SKM-1 treated with dmso at 0.1 percent for 144 hours (cell line): Measurements from ENCODE around the gene RASSF4.

Experiments
- DNase-seq: peaks from one replicate; lab custom pipeline; 2025; ENCODE audit not compliant: unreplicated experiment; lab: John Stamatoyannopoulos, UW

The RASSF4 gene

DNA sequence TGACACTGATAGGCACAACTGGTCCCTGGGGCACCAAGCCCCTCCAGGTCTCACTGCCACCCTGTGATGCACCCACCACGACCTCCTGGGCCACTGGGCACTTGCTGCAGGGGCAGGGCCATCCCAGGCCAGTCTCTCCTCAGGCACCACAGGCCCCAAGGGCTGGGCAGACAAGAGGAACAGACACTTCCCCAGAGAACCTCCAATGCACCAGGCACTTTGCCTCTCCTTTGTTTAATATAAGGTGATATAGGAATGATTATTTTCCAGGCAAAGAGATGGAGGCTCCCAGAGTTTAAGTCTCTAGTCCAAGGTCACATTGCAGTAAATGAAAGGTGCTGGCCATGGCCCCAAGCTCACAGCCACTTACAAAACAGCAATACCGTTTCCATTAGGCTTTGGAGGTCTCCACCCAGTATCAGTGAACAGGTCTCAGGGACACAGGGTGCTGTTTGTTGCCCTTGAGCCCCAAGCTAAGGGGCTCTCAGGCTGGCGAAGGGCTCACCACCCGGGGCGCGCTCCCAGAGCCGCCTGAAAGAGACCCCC lies 14.6 kb downstream of the RASSF4 start:
- DNase-seq: no peak

DNA sequence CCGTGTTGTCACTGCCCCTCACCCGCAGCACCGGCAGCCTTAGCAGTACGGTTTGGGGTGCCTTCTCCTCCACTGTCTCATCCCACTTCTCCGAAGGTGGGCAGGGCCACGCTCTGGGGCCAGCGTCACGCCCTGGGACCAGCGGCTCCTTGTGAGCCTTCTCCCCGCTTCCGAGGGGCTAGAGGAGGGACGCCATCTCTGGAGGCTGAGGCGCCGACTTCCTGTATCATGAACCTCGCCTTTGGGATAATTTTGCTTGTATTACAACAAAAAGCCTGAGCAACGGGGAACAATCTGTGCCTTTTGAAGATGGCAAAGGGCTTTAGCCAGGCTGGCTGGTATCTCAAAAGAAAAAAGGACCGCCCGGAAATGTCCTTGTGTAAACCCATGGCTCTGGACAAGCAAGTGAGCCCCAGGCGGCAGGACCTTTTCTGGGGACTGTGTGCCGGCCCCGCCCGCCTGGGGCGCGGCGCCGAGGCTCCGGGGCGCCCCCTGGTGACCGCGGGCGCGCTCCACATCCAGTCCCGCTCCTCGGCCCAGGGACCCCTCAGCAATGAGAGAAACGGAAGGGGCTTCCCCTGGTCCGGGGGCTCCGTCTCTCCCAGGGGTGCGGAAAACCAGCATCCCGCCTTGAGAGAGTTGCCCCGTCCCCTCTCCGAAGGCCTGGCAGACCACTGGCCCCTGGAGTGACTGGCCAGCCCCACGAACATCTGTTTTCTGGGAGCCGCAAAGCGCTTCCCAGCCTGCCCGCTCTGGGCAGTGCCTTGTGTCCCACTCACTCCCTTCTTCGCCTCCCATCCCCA lies 15.2 kb downstream of the RASSF4 start:
- peak; percentile 25 for DNase-seq

DNA sequence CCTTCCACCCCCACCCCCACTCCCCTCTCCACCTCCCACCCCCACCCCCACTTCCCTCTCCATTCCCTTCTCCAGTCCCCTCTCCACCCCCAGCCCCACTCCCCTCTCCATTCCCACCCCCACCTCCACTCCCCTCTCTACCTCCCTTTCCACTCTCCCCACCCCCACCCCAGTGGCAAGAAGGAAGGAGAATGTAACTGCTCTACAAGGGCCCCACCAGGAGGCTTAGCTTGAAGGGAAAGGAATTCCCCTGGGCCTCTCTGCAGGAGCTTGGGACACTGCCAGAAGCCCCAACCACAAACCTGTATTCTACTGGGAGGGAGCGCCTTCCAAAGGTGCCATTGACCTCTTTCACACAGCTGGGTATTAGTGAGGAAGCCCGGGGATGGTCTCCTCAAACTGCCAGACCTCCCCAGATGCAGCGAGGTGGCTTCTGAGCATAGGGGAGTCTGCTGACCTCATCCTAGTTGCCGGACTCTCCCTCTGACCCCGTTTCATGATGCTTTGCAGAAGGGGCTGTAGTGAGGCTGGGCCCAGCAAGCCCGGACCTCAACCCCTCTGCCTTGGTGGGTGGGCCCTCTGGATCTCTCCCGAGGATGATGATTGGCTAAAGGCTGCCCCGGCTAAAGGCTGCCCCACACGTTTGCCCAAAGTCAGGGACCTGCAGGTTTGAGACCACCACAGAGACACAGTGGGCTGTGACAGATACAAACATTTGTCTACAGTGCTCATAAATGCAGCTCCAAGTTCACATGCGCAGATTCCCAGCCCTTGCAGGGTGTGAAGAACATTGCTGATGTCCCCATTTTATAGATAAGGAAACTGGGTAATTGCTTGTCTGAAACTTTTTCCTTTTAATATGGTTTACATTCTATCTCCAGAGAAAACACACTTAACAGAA lies 16.1 kb downstream of the RASSF4 start:
- DNase-seq: no peak

DNA sequence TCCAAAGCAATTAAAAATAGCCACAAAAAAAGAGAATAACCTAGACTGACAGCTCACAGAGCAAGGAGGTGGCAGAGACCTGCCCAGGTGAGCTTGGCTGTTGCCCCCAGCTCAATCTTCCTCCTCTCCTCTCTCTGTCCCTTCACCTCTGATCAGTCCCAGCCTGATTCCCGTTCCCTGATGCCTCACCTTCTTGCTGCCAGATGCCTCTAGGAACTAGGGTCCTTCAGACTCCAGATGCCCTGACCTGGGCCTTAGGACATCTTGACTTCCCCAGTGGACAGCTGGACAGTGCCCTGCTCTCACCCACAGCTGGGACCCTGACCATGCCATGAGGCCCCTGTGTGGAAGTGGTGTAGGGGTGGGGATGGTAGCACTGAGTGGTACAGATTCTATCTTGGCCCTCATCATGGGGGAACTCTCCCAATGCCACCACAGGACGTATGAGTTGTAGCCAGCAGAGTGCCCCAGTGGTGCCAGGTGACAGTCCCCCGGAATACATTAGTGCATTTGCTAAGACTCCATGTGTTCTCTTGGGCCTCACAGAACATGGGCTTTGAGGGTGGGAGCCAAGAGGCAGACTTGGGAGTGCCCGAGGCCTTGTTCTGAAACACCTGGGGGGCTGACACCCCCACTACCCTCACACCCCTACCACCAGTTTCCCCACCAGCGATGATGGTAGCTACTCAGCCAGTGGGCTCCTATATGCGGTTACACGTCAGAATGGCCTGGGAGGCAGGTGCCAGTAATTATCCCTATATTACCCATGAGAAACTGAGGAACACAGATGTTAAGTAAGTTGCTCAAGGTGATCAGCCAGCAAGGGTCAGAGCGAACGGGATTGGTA lies 17.0 kb downstream of the RASSF4 start:
- no peak for DNase-seq

DNA sequence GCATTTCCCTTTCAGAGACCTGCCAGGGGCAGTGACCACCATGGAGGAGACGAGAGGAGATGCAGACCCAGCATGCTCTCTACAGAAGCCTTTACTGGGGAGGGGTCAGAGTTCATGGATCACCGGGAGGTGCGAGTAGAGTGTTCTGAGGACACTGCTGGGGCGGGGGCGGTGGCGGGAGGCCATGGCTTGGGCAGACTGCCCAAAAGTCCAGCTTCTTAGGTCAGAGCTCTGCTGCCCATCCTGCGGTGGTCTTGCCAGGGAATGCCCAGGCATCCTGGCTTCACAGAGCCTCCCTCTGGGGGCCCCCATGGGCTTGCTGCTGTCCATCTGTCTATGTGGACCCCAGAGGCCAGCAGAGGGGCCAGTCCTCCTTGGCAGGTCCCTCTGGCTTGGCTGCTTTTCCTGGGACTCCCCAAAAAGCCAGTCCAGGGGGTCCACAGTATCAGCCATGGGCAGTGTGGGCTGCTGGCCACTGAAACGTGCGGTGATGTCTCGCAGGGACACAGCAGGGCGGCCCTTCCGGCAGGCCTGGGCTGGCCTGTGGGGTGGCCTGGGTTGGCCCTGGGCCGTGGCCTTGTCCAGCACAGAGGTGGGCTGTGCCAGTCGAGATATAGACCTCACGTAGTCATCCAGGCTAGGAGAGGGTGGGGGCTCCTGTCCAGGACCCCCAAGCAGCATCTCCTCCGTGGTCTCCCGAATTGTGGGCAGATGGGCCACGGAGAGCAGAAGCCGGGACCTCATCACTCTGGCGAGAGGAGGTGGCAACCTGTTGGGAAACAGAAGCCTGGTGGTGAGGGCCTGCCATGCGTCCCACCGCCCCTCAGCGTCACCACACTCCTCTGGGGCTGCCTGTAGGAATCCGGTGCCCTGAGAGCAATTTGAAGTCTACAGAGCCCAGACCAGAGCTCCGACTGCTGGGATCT lies 17.9 kb downstream of the RASSF4 start:
- DNase-seq: no peak

DNA sequence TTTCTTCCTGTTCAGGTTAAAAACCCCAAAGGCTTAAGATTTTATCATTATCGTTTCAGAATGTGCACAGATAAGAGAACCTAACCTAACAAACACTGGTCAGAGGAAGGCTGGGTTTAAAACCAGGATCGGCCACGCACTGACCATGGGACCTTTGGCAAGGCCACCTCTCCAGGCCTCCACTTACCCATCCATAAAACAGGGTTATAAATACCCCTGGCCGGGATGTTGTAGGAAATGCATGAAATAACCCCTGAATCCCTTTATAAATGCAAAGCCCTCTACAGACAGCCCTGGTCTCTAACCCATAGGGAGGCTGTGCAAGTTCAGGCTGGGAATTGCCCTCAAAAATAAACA lies 18.6 kb downstream of the RASSF4 start:
- no peak for DNase-seq

DNA sequence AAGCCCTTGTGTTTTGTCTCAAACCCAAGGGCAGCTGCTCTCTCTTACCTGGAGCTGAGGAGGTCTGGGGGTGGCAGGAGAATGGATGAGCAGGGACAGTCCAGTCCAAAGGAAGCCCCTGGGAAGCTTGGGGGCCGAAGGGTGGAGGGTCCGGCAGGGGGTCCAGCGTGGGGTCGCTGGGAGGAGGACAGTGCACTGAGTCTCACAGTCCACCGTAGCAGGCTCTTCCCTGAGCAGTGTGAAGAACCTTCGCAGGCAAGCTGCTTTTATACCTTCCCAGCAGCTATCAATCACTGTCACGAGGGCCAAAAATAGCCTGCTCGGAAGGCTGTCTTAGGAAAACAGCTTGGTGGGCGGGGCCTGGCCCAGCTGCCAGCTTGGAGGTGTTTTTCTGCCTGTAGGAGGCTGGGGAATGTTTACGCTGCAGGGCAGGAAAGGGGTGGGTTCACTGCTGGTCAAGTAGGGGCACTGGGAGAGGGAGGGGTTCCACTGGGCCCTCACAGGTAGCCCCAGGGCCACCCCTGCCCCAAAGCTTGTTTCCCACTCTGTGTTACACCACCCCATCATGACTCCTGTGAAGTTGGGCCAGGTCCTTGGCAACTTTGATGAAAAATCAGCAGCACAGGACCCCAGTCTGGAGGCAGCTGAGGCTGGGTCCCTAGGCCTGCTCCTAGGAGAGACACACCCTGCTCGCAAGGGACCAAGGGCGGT lies 19.1 kb downstream of the RASSF4 start, which contains the start of gene DEPP1:
DEPP1 (minus strand) TSS at position 240 of the 711 bp plus-strand sequence. CDS start 779 bp downstream, outside the sequence.
- DNase-seq: no peak

DNA sequence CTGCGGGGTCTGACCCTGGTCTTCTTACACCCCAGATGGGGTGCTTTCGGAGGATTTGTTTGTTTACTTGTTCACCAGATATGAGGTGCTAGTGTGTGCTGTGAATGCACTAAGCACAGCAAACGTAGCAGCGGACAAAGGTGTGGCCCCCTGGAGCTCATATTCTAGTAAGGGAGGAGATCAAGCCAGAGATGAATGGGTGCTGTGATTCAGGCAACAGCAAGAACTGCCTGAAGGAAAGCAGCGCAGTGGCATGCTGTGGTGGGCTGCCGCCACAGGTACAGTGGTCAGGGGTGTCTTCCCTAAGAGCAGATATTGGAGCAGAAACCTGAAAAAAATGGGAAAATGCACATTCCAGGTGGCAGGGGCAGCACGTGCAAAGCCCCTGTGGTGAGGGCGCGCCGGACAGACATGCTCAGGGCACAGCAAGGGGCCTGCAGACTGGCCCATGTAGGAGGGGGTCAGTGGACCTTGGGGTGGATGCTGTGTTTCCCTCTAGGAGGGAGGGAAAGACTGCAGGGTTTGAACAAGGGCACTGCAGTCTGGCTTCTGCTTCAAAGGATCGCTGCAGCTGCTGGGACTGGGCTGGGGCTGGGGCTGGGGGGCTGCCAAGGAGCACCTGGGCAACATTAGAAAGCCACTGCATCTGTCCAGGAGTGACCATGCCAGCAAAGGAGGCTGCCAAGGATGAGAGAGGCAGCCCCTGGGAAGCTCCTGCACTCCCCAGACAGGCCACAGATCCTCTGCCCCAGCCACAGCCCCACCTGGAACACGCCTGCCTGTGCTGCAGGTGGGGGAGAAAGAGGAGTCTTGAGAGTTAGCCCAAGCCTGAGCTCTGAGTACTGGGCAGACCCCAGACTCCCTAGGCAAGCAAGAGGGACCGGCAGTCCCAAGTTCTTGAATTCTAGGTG lies 19.9 kb downstream of the RASSF4 start:
- no peak for DNase-seq

DNA sequence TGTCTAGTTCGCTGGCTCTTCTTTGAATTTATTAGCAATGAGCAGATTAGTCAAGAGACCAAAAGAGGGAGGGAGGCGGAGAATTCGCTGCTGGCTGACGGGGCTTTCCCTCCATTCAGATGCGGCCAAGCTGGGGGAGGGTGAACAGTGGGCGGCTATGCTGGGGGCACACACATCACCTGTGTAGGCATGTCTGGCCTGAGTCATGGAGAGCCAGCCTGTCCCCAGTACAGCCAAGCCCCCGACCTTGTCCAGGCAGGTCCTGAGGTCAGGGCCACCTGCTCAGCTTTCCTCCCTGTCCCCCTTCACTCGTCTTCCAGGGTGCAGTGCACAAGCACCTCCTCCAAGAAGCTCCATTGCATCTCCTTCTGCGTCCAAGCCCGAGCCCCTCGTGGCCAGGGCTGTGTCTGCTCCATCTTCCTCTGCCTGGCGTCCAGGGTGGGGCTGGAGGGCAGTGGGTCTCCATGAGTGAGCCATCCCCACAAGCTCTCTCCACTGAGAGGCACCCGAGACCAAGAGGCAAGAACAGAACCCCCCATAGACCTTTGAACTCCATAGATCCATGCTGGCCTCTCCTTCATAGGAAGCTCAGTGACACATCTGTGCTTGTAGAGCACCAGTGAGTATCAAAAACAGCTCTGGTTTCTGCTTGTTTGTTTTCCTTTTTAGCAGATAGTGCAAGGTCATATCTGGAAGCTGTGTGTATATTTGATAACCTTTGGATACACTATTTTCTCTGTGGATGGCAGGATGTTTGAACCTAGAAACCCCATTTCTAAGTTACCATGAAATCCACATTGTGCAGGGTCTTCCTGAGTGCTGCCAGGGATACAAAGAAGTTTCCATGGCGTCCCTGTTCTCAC lies 20.9 kb downstream of the RASSF4 start:
- no peak for DNase-seq

DNA sequence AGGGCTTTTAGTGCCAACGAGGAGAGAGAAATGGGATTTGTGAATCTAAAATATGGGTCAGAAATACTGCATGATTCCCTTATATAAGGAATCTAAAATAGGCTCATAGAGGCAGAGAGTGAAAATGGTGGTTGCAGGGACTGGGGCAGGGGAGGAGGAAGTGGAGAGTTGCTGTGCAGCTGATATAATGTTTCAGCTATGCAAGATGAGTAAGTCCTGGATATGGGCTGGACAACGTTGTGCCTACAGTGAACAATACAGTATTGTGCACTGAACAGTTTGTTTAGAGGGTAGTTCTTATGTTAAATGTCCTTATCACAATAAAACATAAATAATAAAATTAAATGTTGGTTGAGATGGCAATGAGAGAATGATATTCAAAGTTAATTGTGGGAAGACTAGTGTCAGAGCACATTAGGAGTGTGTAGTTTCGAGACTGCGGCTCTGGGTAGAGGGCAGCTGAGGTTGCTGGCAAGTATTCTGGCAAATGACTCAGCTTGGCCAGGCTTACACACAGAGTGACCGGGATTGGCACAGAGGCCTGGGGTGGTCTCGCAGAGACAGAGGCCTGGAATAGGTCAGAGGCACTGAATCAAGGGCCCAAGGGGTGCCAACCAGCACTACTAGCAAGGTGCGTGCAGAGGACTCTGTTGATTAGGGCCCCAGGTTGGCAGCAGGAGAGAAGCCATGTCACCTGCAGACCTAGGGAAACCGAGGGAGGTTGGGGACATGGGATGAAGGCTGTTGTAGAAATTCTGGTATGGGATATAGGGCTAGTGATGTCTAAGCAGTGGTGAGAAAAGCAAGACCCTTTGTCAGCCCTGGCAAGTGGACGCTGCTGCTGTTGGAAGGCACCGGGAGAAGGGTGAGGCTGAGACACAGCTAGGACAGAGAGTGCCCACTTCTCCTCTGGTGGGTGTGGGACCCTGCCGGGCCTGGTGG lies 21.8 kb downstream of the RASSF4 start:
- DNase-seq: no peak

DNA sequence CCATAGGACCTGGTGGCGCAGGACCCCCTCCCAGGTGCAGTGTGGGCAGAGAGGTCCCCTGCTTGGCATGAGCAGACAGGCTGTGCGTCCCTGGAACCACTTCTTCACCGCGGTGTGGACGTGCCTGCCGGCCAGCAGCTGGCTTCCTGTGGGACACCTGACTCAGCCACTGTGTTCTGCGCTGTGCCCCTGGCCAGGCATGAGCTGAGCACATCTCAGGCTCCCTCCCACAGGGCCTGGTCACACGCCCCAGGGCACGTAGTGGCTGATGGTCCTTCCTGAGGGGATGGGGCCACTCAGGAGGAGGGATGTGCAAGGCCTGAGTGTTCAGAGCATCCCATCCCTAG lies 22.5 kb downstream of the RASSF4 start:
- no peak for DNase-seq

DNA sequence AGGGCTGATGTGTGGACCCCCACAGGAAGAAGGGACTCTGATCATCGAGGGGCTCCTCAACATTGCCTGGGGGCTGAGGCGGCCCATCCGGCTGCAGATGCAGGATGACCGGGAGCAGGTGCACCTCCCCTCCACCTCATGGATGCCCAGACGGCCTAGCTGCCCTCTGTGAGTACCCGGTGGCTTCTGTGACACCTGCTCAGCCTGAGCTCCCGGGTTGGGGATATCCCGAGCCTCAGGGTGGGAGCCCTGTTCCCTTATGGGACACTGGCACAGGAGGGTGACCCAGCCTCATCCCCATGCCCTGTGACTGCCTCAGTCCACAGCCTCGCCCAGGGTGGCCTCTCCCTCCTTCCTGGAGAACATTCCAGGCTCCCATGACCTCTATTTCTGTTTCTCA lies 22.9 kb downstream of the RASSF4 start:
- no peak for DNase-seq

DNA sequence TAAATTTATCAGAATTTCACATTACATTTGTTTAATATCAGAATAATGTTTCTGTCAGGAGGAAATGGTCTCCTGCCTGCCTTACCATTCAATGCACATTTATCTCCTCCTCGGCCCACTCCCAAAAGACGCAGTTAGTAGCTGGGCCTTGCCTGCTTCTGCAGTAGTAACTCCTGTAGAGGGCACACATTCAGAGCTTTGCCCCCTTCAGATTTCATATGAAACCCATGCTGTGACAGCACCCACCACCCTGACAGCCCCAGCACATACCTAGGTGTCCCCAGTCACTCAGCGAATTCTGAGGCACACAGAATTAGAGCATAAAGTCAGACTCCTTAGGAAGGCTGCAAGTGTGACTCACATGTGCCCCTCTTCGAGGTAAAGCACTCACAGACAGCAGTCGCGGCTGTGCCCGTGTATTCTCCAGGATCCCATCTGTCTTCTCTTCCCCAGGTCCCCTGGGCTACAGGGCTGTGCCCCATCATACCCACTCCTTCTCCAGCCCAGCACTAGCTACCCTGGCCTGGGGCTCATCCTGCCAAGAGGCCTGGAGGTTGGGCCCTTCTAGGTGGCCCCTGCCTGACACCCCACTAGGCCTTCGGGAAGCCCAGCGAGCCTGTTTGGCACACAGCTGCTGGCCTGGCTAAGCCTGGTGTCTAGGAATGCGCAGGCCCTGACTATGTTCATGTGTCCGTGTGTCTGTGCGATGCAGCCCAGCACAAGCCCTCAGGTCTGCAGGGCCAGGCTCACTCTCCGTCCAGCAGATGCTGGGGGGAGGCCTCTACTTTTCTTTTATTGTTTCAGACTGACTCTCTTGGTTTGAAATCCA lies 23.7 kb downstream of the RASSF4 start:
- DNase-seq: no peak

DNA sequence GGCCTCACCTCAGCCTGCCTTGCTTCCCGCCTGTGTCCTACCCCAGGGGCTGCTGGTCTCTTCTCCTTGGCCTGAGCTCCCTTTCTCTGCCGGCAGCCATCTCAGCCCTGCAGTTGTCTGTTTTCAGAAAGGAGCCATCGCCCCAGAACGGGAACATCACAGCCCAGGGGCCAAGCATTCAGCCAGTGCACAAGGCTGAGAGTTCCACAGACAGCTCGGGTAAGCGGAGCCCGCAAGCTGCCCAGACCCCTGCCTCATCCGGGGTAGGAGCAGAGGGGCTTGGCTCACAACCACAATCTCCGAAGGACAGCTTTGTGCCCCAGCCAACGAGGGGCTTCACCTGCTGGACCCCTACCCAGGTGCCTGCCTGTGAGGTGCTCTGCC lies 24.3 kb downstream of the RASSF4 start:
- DNase-seq: no peak

DNA sequence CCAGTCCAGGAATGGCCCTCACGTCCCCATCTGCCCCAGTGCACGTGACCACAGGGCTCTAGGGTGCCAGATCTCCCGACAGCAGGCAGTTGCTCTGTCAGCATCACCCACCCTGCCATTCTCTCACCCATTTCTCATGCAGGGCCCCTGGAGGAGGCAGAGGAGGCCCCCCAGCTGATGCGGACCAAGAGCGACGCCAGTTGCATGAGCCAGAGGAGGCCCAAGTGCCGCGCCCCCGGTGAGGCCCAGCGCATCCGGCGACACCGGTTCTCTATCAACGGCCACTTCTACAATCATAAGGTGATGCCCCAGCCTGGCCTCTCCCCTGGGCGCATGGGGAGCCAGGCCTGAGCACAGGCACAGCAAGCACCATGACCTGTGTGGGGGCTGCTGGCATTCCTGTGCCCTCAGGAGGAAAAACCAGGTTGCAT lies 25.1 kb downstream of the RASSF4 start:
- no peak for DNase-seq
